Measurements from ENCODE around the gene SH3GL2.

The SH3GL2 gene

GRCh38 chr9:17721954-17722353 is 143.1 kb downstream of the SH3GL2 start:
- no peak for DNase-seq (ENCODE audit: low spot score)
- TF ChIP-seq, protein P1, sequence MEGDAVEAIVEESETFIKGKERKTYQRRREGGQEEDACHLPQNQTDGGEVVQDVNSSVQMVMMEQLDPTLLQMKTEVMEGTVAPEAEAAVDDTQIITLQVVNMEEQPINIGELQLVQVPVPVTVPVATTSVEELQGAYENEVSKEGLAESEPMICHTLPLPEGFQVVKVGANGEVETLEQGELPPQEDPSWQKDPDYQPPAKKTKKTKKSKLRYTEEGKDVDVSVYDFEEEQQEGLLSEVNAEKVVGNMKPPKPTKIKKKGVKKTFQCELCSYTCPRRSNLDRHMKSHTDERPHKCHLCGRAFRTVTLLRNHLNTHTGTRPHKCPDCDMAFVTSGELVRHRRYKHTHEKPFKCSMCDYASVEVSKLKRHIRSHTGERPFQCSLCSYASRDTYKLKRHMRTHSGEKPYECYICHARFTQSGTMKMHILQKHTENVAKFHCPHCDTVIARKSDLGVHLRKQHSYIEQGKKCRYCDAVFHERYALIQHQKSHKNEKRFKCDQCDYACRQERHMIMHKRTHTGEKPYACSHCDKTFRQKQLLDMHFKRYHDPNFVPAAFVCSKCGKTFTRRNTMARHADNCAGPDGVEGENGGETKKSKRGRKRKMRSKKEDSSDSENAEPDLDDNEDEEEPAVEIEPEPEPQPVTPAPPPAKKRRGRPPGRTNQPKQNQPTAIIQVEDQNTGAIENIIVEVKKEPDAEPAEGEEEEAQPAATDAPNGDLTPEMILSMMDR (conservative IDR thresholded peaks at IDR 0.05; ENCODE audit: low read depth), result no peak
- no peak overlapping the region for H3K27ac ChIP-seq
- POLR2A ChIA-PET (ENCODE audit: low non-redundant PET), result no interaction called here
- CTCF ChIA-PET, result no interaction called here

GRCh38 chr9:17723656-17724055 is 144.8 kb downstream of the SH3GL2 start:
- TF ChIP-seq, protein P1 (conservative IDR thresholded peaks at IDR 0.05; ENCODE audit: low read depth), result no peak
- no peak for DNase-seq (ENCODE audit: low spot score)
- no peak overlapping the region for H3K27ac ChIP-seq
- POLR2A ChIA-PET (ENCODE audit: low non-redundant PET), result no interaction called here
- CTCF ChIA-PET, result no interaction called here

GRCh38 chr9:17725399-17726010 is 146.6 kb downstream of the SH3GL2 start:
- ChIA-PET CTCF (no interaction called here), POLR2A (ENCODE audit: low non-redundant PET) (no interaction called here)
- no peak overlapping the region for H3K27ac ChIP-seq
- TF ChIP-seq, protein P1 (conservative IDR thresholded peaks at IDR 0.05; ENCODE audit: low read depth), result no peak
- no peak for DNase-seq (ENCODE audit: low spot score)

- TF ChIP-seq, protein P1 (conservative IDR thresholded peaks at IDR 0.05; ENCODE audit: low read depth), result no peak
- CTCF ChIA-PET, result no interaction called here
- no peak overlapping the region for H3K27ac ChIP-seq
- POLR2A ChIA-PET (ENCODE audit: low non-redundant PET), result no interaction called here
- no peak for DNase-seq (ENCODE audit: low spot score)
Observed at GRCh38 chr9:17726298-17726697, 147.4 kb downstream of the SH3GL2 start.

DNA sequence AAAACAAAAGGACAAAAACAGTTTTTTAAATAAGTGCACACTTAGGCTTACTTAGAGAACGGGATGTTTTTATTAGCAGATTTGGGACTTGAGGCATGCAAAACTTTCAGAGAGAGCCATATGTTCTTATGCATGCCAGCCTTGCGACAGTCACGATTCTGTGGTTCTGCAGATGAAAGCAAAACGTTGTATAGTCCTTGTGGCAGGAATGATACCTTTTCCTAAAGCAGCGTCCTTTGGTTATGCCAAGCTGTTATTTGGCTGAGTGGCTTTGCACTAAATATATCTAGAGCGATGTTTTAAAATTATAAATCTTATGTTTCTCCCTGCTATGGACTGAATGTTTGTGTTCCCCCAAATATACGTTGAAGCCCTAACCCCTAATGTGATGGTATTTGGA is 152.0 kb downstream of the SH3GL2 start:
- DNase-seq (ENCODE audit: low spot score), result no peak
- CTCF ChIA-PET, result no interaction called here
- H3K27ac ChIP-seq, result no peak overlapping the region
- POLR2A ChIA-PET (ENCODE audit: low non-redundant PET), result no interaction called here
- TF ChIP-seq, protein P1 (conservative IDR thresholded peaks at IDR 0.05; ENCODE audit: low read depth), result no peak

- TF ChIP-seq, protein P1 (conservative IDR thresholded peaks at IDR 0.05; ENCODE audit: low read depth), result no peak
- CTCF ChIA-PET, result no interaction called here
- no peak for DNase-seq (ENCODE audit: low spot score)
- no peak overlapping the region for H3K27ac ChIP-seq
- POLR2A ChIA-PET (ENCODE audit: low non-redundant PET), result no interaction called here
Observed at GRCh38 chr9:17731308-17731707, 152.4 kb downstream of the SH3GL2 start.

GRCh38 chr9:17734674-17735073 is 155.8 kb downstream of the SH3GL2 start:
- ChIA-PET POLR2A (ENCODE audit: low non-redundant PET) (no interaction called here), CTCF (no interaction called here)
- H3K27ac ChIP-seq, result no peak overlapping the region
- TF ChIP-seq, protein P1 (conservative IDR thresholded peaks at IDR 0.05; ENCODE audit: low read depth), result no peak
- no peak for DNase-seq (ENCODE audit: low spot score)
